GM12873 (cell line): ENCODE results near the gene GCK.

Experiments
- CTCF ChIP-seq: IDR thresholded peaks from 2 replicates; pipeline ENCODE4 v1.5.1; 2012; ENCODE audit warnings: low read depth, mild to moderate bottlenecking, moderate library complexity, low read length, control low read depth; ENCODE audit not compliant: insufficient read depth; ENCODE audit errors: missing control alignments

The GCK gene

GRCh38 chr7:44098092-44099068, 90.9 kb downstream of the GCK start:
- no peak for TF ChIP-seq CTCF

- TF ChIP-seq CTCF: no peak
Observed at GRCh38 chr7:44097064-44097932, 91.9 kb downstream of the GCK start.

GRCh38 chr7:44096326-44096881, 92.8 kb downstream of the GCK start:
- no peak for TF ChIP-seq CTCF

GRCh38 chr7:44095781-44096180, 93.5 kb downstream of the GCK start:
- TF ChIP-seq CTCF: no peak

- TF ChIP-seq CTCF: no peak
Observed at GRCh38 chr7:44094883-44095592, 94.2 kb downstream of the GCK start.

- TF ChIP-seq CTCF: no peak
Observed at GRCh38 chr7:44094365-44094764, 94.9 kb downstream of the GCK start.
